Activated CD4-positive, CD25-positive, alpha-beta regulatory T cell (primary cell): Measurements from ENCODE around the gene KISS1R.
"Not testable (repeated sequence)": the region's sequence is repeated elsewhere in the genome, so short reads cannot be mapped to it uniquely, and the experiment has no call there.

Source experiments
- DNase-seq, 4 experiments: peaks; one replicate each; lab custom pipeline; 2025; lab: John Stamatoyannopoulos, UW

The KISS1R gene

GRCh38 chr19:917323-918151 lies at the start of gene KISS1R:
Gene KISS1R (plus strand): TSS chr19:917333. CDS start chr19:917503, 170 bp downstream.
- DNase-seq, result peak in 1 of 4 experiments; percentile 34

- DNase-seq, result no peak
Observed at GRCh38 chr19:867855-868457, 49.2 kb upstream of the KISS1R start.

DNA sequence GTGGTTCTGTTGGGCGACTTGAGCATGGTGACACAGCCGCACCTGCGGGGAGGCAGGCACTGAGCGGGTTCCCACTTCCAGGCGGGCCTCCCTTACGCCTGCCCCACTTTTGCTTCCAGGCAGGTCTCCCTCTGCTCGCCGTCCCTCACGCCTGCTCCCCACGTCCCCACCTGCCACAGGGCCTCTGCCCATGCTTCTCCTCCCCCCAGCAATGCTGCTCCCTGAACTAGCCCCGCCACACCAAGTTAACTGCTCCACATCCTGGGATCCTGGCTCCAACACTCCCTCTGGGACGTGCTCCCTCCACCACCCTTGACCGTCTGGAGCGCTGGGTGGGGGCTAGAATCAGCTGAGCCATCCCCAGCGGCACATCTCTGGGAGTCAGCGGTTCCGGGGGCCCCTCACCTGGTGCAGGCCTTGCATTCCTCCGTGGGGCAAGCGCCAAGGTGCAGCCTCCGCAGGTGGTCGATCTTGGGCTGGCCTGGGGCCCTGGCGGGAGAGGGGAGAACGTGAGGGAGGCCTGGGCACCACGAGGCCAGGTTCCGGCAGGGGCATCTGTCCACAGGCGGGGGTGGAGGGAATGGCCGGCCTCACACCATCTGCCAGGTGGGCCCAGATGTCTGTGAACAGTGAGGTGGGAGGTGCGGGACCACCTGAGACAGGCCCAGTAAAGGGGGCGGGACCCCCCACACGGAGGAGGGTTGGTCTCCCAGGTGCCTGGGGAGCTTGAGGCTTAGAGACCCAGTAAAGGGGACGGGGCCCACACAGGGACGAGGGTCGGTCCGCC lies 48.5 kb upstream of the KISS1R start:
- no peak for DNase-seq

- DNase-seq, result no peak
Observed at GRCh38 chr19:869245-870177, 47.6 kb upstream of the KISS1R start.

DNA sequence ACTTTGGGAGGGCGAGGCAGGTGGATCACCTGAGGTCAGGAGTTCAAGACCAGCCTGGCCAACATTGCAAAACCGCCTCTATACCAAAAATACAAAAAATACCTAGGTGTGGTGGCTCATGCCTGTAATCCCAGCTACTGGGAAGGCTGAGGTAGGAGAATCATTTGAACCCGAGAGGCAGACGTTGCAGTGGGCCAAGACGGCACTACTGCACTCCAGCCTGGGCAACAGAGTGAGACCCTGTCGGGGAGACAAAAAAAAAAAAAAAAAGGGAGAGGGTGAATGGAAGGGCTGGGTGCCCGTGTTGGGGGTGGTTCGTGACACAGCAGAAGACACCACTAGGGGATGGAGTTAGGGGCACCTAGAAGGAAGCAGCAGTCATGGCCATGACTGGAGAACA lies 46.8 kb upstream of the KISS1R start:
- no peak for DNase-seq

DNA sequence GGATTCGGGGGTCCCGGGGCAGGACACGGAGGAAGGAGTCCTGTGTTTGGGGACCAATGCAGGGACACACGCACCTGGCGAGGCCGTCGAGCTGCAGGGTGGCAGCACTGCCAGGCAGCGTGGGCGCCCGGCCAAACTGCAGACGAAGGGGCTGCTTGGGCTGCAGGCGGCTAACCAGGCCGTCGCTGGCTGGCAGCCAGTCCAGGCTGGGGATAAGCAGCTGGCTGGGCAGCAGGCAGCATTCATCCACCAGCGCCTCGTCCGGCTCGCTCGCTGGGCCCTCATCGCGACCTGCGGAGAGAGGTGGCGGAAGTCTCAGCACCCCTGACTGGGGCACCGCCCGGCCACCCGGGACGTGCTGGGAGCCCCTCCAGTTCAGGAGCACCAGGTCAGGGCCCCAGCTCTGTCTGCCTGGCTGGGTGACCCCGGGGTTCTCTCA lies 46.2 kb upstream of the KISS1R start:
- DNase-seq, result no peak

DNA sequence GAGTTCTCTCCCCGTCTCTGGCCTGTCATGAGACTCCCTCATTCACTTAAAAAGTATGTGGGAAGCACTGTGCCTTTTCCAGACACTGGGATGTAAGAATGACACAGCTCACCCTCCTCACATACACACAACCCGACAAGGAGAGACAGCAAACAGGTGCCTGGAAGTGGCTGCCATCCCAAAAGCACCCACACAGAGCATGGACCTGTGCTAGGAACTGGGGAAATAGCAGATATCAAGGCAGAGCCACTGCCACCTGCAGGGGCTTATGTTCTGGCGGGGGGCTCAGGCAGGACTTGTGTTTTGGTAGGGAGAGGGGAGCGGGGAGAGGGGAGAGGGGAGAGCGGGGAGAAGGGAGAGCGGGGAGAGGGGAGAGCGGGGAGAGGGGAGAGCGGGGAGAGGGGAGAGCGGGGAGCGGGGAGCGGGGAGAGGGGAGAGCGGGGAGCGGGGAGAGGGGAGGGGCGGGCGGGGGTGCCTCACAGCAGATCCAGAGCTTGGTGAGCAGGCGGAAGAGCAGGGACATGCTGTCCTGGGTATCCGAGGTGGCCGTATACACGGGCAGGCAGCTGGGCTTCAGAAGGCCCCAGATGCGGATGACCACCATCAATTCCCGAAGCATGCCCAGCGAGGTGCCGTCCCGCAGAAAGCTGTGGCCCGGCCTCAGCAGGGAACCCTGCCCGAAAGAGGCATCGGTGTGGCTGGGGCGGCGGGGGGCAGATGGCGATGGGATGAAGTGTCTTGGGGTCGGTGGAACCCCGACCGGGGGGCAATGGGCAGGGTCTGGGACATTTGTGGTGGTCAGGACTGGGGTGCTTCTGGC lies 45.5 kb upstream of the KISS1R start:
- DNase-seq, result no peak

GRCh38 chr19:872266-872951 lies 44.7 kb upstream of the KISS1R start:
- peak; percentile 50 to 78 (median 69) for DNase-seq

DNA sequence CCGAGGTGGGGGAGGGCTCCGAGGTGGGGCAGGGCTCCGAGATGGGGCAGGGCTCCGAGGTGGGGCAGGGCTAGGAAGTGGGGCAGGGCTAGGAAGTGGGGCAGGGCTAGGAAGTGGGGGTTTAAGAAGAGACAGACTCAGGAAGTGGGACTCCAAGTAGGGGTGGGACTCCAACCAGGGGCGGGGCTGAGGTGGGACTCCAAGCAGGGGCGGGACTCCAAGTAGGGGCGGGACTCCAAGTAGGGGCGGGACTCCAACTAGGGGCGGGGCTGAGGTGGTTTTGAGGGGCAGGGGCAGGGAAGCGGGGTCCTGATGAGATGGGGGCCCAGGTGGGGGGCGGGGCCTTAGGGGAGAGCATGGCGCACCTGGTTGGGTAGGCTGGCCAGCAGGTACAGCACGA lies 44.0 kb upstream of the KISS1R start:
- DNase-seq, result peak in 3 of 4 experiments; percentile 29 to 79 (median 74)

- no peak for DNase-seq
Observed at GRCh38 chr19:873561-874041, 43.5 kb upstream of the KISS1R start.

DNA sequence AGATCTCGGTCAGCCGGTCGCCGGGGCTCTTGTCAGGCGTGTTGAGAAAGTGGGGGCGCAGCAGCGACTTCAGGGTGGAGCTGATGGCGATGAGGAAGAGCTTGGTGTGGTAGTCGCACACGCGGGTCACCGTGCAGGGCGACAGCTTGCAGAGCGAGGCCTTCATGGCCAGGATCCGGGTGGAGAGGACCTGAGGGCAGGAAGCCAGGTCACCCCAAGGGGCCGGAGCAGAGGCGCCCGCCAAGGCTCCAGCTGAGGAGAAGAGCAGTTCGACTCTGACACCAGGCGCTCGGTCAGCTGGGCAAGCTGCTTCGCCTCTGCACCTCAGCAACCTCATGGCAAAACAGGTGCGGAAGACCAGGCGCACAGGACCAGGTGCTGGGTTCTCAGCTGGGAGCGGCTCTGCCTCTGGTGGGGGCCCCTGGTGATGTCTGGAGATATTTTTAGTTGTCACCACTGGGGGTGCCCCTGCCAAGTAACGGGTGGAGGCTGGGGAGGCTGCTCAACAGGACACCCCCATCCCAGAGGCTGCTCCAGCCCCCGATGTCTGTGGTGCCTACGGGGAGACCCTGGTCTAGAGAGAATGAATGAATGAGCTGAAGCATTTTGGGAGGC lies 41.8 kb upstream of the KISS1R start:
- DNase-seq, result no peak

DNA sequence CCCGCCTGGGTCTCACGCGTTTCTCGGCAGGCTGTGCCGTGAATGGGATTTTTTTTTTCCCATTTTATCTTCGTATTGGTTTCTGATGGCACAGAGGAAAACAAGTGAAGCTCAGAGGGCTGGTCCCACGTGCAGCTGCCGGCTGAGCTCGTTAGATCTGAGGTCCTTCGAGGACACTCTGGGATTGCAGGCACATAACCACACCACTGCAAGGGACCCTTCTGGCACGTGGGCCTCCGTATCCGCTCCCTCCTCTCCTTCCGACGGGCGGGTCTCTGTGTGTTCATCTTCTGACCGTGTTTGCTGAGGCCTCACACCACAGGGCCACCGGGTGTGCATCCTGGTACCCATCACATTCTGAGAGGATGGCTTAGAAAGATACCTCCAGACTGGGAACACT lies 41.0 kb upstream of the KISS1R start:
- no peak for DNase-seq

DNA sequence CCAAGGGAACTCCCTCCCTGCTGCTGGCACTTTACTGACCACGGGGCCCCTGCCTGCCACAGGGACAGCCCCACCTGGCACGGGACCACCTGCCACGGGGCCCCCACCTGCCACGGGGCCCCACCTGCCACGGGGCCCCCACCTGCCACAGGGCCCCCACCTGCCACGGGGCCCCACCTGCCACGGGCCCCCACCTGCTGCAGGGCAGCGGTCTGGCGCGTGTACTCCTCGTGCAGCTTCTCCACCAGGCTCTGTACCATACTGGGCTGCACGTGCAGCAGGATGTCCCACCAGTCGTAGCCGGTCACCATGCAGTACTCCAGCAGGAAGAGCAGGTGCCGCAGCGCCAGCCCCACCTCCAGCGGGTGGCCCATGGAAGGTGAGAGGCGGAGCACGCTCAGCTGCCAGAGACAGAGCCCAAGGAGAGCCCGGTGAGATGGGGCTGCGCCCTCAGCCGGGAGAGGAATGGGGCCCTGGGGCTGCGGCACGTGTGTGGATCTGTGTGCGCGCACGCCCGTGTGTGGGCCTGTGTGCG lies 40.3 kb upstream of the KISS1R start:
- DNase-seq, result no peak

DNA sequence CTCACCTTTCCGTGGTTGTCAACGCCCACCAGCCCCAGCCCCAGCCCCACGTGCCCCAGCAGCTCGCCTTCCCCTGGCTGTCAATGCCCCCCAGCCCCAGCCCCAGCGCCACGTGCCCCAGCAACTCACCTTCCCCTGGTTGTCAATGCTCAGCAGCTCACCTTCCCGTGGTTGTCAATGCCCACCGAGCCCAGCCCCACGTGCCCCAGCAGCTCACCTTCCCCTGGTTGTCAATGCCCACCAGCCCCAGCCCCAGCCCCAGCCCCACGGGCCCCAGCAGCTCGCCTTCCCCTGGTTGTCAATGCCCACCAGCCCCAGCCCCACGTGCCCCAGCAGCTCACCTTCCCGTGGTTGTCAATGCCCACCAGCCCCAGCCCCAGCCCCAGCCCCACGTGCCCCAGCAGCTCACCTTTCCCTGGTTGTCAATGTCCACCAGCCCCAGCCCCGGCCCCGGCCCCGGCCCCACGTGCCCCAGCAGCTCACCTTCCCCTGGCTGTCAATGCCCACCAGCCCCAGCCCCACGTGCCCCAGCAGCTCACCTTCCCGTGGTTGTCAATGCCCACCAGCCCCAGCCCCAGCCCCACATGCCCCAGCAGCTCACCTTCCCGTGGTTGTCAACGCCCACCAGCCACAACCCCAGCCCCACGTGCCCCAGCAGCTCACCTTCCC lies 39.0 kb upstream of the KISS1R start:
- DNase-seq, result not testable (repeated sequence)

GRCh38 chr19:878751-879561 lies 38.2 kb upstream of the KISS1R start:
- DNase-seq, result not testable (repeated sequence)

DNA sequence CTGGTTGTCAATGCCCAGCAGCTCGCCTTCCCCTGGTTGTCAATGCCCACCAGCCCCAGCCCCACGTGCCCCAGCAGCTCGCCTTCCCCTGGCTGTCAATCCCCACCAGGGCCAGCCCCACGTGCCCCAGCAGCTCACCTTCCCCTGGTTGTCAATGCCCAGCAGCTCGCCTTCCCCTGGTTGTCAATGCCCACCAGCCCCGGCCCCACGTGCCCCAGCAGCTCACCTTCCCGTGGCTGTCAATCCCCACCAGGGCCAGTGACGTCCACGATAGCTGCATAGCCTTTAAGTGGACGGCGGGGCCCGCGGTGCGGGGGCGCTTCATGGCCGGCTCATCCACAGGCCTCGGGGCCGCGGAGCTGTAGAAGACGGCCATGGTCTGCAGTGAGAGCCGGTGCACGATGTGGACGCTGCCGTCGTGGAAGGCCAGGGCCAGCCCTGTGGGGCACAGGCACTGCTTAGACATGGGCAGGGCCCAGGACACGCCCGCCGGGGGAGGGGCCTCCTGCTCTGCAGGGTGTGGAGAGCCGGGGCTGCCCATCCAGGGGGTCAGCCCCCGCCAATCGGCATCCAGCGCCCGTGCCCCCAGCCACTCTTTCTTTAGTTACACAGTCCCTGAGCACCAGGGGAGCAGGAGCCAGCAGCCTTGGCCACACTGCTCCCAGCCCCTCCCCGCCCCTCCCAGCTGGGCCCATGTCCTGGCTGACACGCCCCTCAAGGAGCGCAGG lies 37.3 kb upstream of the KISS1R start:
- DNase-seq, result peak in 1 of 4 experiments; percentile 25
